HG02798 (cell line): ENCODE measurements around the gene LSM2.

Experiments used
- ATAC-seq: cut with Tn5 transposase; IDR thresholded peaks from one replicate; pipeline ENCODE4 v1.9.1; 2021; ENCODE audit warnings: mild to moderate bottlenecking; ENCODE audit not compliant: unreplicated experiment, poor library complexity

The LSM2 gene

GRCh38 chr6:31761343-31761742, 45.4 kb downstream of the LSM2 start:
- no peak for ATAC-seq

- ATAC-seq: no peak
Measured at GRCh38 chr6:31760790-31761189, 46.0 kb downstream of the LSM2 start.

GRCh38 chr6:31758281-31758680, 48.5 kb downstream of the LSM2 start:
- no peak for ATAC-seq

GRCh38 chr6:31752739-31753319, 53.9 kb downstream of the LSM2 start:
- ATAC-seq: no peak

- ATAC-seq: no peak
Measured at GRCh38 chr6:31750411-31751022, 56.2 kb downstream of the LSM2 start.

GRCh38 chr6:31749301-31750036, 57.3 kb downstream of the LSM2 start:
- ATAC-seq: no peak
